Esophagus muscularis mucosa (tissue), 3 donors: ENCODE data around the gene PHGDH.

ENCODE experiments used
- CTCF ChIP-seq, 3 experiments: fragments of 200-600 bp in 2 of 3; fragments of 450-650 bp in 1 of 3; sonication (generic) in 2 of 3; IDR thresholded peaks; one replicate each; pipeline ENCODE4 v1.5.1; 2017 to 2019; ENCODE audit warnings: antibody characterized with exemption in 3 of 3, mild to moderate bottlenecking in 2 of 3, moderate library complexity in 1 of 3
- POLR2A ChIP-seq: fragments of 450-650 bp; IDR thresholded peaks from one replicate; pipeline ENCODE4 v1.6.1; 2017; ENCODE audit warnings: antibody characterized with exemption, moderate library complexity, mild to moderate bottlenecking, low read depth

- TF ChIP-seq CTCF (IDR thresholded peaks at IDR 0.05) (no peak), POLR2A (no peak)
Measured at GRCh38 chr1:119737040-119737682, 25.4 kb downstream of the PHGDH start.
